Nephron progenitor cell (in vitro differentiated cells): ENCODE data around the gene TOMM40L.

Source experiments
- DNase-seq: peaks from one replicate; pipeline ENCODE4 v3.0.0; 2021
- H3K27ac Mint-ChIP-seq: 2 replicates; pipeline ENCODE4 v1.8.0; 2021; ENCODE audit warnings: mild to moderate bottlenecking, moderate library complexity, mixed read lengths
- H3K27me3 Mint-ChIP-seq: 2 replicates; pipeline ENCODE4 v1.8.0; 2021; ENCODE audit warnings: mild to moderate bottlenecking, low read depth, mixed read lengths; ENCODE audit not compliant: poor library complexity
- H3K36me3 Mint-ChIP-seq: 2 replicates; pipeline ENCODE4 v1.8.0; 2021; ENCODE audit warnings: low read depth, mixed read lengths
- H3K4me1 Mint-ChIP-seq: 2 replicates; pipeline ENCODE4 v1.8.0; 2021; ENCODE audit warnings: mixed read lengths
- H3K4me3 Mint-ChIP-seq: 2 replicates; pipeline ENCODE4 v1.8.0; 2021; ENCODE audit warnings: mild to moderate bottlenecking, moderate library complexity, mixed read lengths
- H3K9me3 Mint-ChIP-seq: 2 replicates; pipeline ENCODE4 v1.8.0; 2021; ENCODE audit warnings: mild to moderate bottlenecking, moderate library complexity, mixed read lengths
- CTCF ChIP-seq: fragments of 200-600 bp; sonication (generic); IDR thresholded peaks from 2 replicates; pipeline ENCODE4 v1.5.0; 2021; ENCODE audit warnings: antibody characterized with exemption

TOMM40L gene

GRCh38 chr1:161216945-161217712, 8.7 kb upstream of the TOMM40L start:
- Mint-ChIP-seq H3K9me3 (no peaks in the 10 kb centered on the region), H3K4me3 (no peak overlapping the region), H3K36me3 (peaks cover 28% of the 10 kb centered on the region), H3K27ac (peak overlapping the region; percentile 87), H3K4me1 (peaks cover 40% of the 10 kb centered on the region), H3K27me3 (peaks cover 3% of the 10 kb centered on the region)
- no peak for TF ChIP-seq CTCF
- DNase-seq = no peak

- no peak overlapping the region for H3K4me3 Mint-ChIP-seq
- TF ChIP-seq CTCF = no peak
- H3K36me3 Mint-ChIP-seq = peaks cover 23% of the 10 kb centered on the region
- H3K27me3 Mint-ChIP-seq = peaks cover 7% of the 10 kb centered on the region
- peaks cover 40% of the 10 kb centered on the region for H3K4me1 Mint-ChIP-seq
- H3K27ac Mint-ChIP-seq = peak overlapping the region; percentile 87
- DNase-seq = no peak
- H3K9me3 Mint-ChIP-seq = no peaks in the 10 kb centered on the region
Measured at GRCh38 chr1:161217831-161218230, 8.0 kb upstream of the TOMM40L start.

GRCh38 chr1:161218301-161219077, 7.4 kb upstream of the TOMM40L start:
- H3K27ac Mint-ChIP-seq = no peak overlapping the region
- no peak for TF ChIP-seq CTCF
- DNase-seq = no peak
- H3K4me1 Mint-ChIP-seq = peaks cover 42% of the 10 kb centered on the region
- no peak overlapping the region for H3K4me3 Mint-ChIP-seq
- no peaks in the 10 kb centered on the region for H3K9me3 Mint-ChIP-seq
- H3K36me3 Mint-ChIP-seq = peaks cover 16% of the 10 kb centered on the region
- peaks cover 10% of the 10 kb centered on the region for H3K27me3 Mint-ChIP-seq

- no peak overlapping the region for H3K4me3 Mint-ChIP-seq
Measured at GRCh38 chr1:161219078-161219892, 6.6 kb upstream of the TOMM40L start.

GRCh38 chr1:161220002-161220401, 5.9 kb upstream of the TOMM40L start:
- Mint-ChIP-seq H3K4me3 (no peak overlapping the region), H3K9me3 (no peaks in the 10 kb centered on the region), H3K27me3 (peaks cover 10% of the 10 kb centered on the region), H3K4me1 (peaks cover 50% of the 10 kb centered on the region), H3K36me3 (peaks cover 3% of the 10 kb centered on the region), H3K27ac (no peak overlapping the region)
- no peak for TF ChIP-seq CTCF
- DNase-seq = no peak

More at GRCh38 chr1:161219078-161219892, 6.6 kb upstream of the TOMM40L start:
- no peak overlapping the region for H3K27ac Mint-ChIP-seq
- H3K4me1 Mint-ChIP-seq = peaks cover 50% of the 10 kb centered on the region
- H3K36me3 Mint-ChIP-seq = peaks cover 8% of the 10 kb centered on the region
- DNase-seq = no peak
- H3K9me3 Mint-ChIP-seq = no peaks in the 10 kb centered on the region
- TF ChIP-seq CTCF = no peak
- peaks cover 10% of the 10 kb centered on the region for H3K27me3 Mint-ChIP-seq
